Right cardiac atrium (tissue), 5 donors: ENCODE results near the gene PRRT2. TPM values are rescaled to one million over a fixed set of nuclear protein-coding genes. Genes with fewer than 3 reads are reported as not detected.

Experiments used
- ATAC-seq, 2 donors: fragments of 200-7000 bp; cut with Tn5 transposase; one replicate each; pipeline versions ENCODE4 v1.8.0 to v1.9.1; 2020; ENCODE audit warnings: moderate library complexity in 2 of 2, mild to moderate bottlenecking in 1 of 2
- DNase-seq, 3 donors: peaks; one replicate each; pipeline ENCODE4 v3.0.0-alpha.2; 2020
- H3K27ac ChIP-seq: one replicate; pipeline ENCODE4 v1.5.1; 2013; ENCODE audit warnings: mild to moderate bottlenecking, low read length, control low read depth, moderate library complexity
- H3K27me3 ChIP-seq: one replicate; pipeline ENCODE4 v1.6.1; 2013; ENCODE audit not compliant: control insufficient read depth, insufficient read depth
- H3K4me1 ChIP-seq: one replicate; pipeline ENCODE4 v1.6.1; 2013; ENCODE audit warnings: low read length; ENCODE audit not compliant: control insufficient read depth, insufficient read depth
- H3K4me3 ChIP-seq: one replicate; pipeline ENCODE4 v1.5.1; 2013; ENCODE audit warnings: low read length, control low read depth
- H3K9me3 ChIP-seq: one replicate; pipeline ENCODE4 v1.6.1; 2013; ENCODE audit warnings: low read length; ENCODE audit not compliant: control insufficient read depth
- WGBS: extraction: QIAGEN DNeasy Blood & Tissue Kit; methylation state at CpG from one replicate; pipeline ENCODE4 v1.1.7; 2013; 5-methylcytosine and 5-hydroxymethylcytosine counted together
- intact Hi-C, 4 donors: fragments of 100-400 bp; cut with DNase I; formaldehyde crosslinking; loops; one replicate each; pipeline versions ENCODE4 v1.11.0 to v1.14.0; 2022 to 2023
- polyA plus RNA-seq: library from polyadenylated mRNA; stranded (reverse); fragments of 200-250 nt; gene quantifications from one replicate; pipeline ENCODE4 v1.2.3, GENCODE V29; 2013
- total RNA-seq, 4 donors: library from RNA; stranded (reverse); fragmentation: NEBNext Ultra II Directional; extraction: Animal tissue kit (Norgen Biotek cat#: 25700); gene quantifications; one replicate each; pipeline ENCODE4 v1.2.1, GENCODE V29; 2021
- donor health status: healthy with polysubstance abuse.
- donor health status: DM: no; HTN: yes; CAD: no.
- donor health status: DM: no; HTN: no; CAD: no.
- donor health status: DM: no; HTN: yes; CAD: no; lungs with severe emphysema.
- donor health status: DM: yes; HTN: yes; CAD: no.

The PRRT2 gene
- total and polyA plus RNA-seq, 5 donors, result 2.5 to 5.0 (median 4.8) TPM

GRCh38 chr16:29814592-29814991 is 2.6 kb downstream of the PRRT2 start:
- Histone ChIP-seq H3K4me3 (no peak overlapping the region), H3K4me1 (peaks cover 2% of the 10 kb centered on the region), H3K27ac (no peak overlapping the region), H3K27me3 (no peaks in the 10 kb centered on the region), H3K9me3 (no peaks in the 10 kb centered on the region)
- DNase-seq (peak in 1 of 3 donors; percentile 54), ATAC-seq (no peak)
- intact Hi-C loops, result loop anchor here in 1 of 4 donors (10.0 kb wide), 1 partner anchor 180 kb away; the partner anchor contains the start of genes HIRIP3 and INO80E
- WGBS, result 61% methylated on average over 5 of the region's 5 CpGs

DNA sequence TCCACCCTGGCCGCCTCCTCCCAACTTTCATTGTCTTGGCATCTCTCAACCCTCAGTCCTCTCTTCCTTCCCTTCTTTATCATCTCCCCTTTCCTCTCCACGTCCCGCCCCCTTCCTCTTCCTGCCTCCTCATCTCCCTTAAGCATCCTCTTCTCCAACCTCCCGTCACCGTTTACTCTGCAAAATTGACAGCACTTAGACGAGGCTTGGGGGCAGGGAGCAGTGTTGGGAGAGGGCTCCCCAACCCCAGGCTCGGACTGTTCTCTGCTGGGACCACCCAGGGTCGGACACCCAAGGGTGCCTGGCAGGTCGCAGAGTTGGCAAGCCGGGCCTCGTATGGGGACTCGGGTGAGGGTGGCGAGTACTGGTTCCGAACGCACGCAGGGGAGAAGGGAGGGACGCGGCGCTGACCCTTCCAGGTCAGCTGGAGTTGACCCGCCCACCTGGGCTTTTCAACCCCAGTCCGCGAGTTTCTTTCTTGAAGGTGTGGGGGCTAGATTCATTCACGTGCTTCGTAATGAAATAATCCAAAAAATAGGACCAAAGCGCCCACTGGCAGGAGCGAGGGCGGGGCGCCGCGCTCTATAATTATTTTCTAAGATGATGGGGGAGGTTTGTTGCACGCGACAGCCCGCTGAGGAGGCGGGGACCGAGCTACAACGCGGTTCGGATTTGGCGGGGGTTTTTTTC is 3.2 kb downstream of the PRRT2 start:
- 2% methylated on average over 39 of the region's 39 CpGs for WGBS
- DNase-seq (peak; percentile 53 to 83 (median 80)), ATAC-seq (no peak)
- Histone ChIP-seq H3K4me3 (peak overlapping the region; percentile 42), H3K27me3 (no peaks in the 10 kb centered on the region), H3K4me1 (peaks cover 2% of the 10 kb centered on the region), H3K27ac (peak overlapping the region; percentile 16), H3K9me3 (no peaks in the 10 kb centered on the region)
- intact Hi-C loops, result loop anchor here in 1 of 4 donors (10.0 kb wide), 1 partner anchor 180 kb away; the partner anchor contains the start of genes HIRIP3 and INO80E

GRCh38 chr16:29815793-29816693 is 4.0 kb downstream of the PRRT2 start, which contains the start of gene PAGR1:
TSS of gene PAGR1 (plus strand) at chr16:29816152. CDS start at chr16:29816526, 374 bp downstream.
- Histone ChIP-seq H3K4me3 (peak within 1 kb of the TSS; percentile 62), H3K4me1 (peaks cover 2% of the 10 kb centered on the region), H3K27me3 (no peaks in the 10 kb centered on the region), H3K9me3 (no peaks in the 10 kb centered on the region), H3K27ac (peak within 1 kb of the TSS; percentile 98)
- ATAC-seq (peak; percentile 86 to 87), DNase-seq (peak; percentile 99)
- under 1% methylated on average over 70 of the region's 70 CpGs for WGBS
- intact Hi-C loops, result loop anchor here in 1 of 4 donors (10.0 kb wide), 1 partner anchor 179 kb away; the partner anchor contains the start of genes HIRIP3 and INO80E

DNA sequence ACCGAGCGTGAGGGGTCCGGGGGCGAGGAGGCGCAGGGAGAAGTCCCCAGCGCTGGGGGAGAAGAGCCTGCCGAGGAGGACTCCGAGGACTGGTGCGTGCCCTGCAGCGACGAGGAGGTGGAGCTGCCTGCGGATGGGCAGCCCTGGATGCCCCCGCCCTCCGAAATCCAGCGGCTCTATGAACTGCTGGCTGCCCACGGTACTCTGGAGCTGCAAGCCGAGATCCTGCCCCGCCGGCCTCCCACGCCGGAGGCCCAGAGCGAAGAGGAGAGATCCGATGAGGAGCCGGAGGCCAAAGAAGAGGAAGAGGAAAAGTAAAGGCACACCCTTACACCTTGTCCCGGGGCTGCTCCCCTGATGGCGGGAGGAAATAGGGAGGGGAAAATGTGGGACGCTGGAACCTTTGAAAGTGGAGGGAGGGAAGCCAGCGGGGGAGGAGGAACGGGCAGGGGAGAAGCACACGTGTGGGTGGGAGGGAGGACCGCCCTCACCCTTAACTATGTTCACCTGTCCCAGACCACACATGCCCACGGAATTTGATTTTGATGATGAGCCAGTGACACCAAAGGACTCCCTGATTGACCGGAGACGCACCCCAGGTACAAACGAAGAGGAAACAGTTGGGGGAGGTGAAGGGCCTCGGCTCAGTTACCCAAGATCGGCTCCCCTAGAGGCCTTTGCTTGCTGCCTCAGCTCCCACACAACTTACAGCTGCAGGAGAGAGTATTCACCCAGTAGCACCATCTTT is 4.9 kb downstream of the PRRT2 start:
- peak overlapping the region; percentile 98 for H3K27ac ChIP-seq
- no peaks in the 10 kb centered on the region for H3K9me3 ChIP-seq
- H3K4me1 ChIP-seq, result peaks cover 2% of the 10 kb centered on the region
- intact Hi-C loops, result loop anchor here in 1 of 4 donors (10.0 kb wide), 1 partner anchor 178 kb away; the partner anchor contains the start of genes HIRIP3 and INO80E
- H3K27me3 ChIP-seq, result no peaks in the 10 kb centered on the region
- DNase-seq (peak; percentile 76 to 89 (median 89)), ATAC-seq (peak; percentile 49 to 63)
- WGBS, result 4% methylated on average over 37 of the region's 37 CpGs
- peak overlapping the region; percentile 62 for H3K4me3 ChIP-seq

DNA sequence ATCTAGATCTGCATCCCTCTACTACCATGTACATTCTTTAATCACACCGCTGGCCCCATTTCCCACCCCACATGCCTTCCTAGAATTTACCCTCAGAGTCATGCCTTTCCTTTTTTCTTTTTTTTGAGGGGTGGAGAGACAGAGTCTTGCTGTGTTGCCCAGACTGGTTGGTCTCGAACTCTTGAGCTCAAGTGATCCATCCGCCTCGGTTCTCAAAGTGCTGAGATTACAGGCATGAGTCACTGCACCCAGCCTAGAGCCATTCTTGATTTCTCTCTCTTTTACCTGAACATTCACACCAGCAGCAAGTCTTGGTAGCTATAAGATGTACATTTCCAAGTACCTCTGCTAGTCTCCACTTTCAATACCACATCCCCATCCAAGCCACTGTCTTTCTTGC is 6.1 kb downstream of the PRRT2 start:
- no peak overlapping the region for H3K4me3 ChIP-seq
- no peak for ATAC-seq
- H3K9me3 ChIP-seq, result no peaks in the 10 kb centered on the region
- no peaks in the 10 kb centered on the region for H3K27me3 ChIP-seq
- no peak overlapping the region for H3K27ac ChIP-seq
- no peak for DNase-seq
- intact Hi-C loops, result loop anchor here in 1 of 4 donors (10.0 kb wide), 1 partner anchor 177 kb away; the partner anchor contains the start of genes HIRIP3 and INO80E
- H3K4me1 ChIP-seq, result peaks cover 5% of the 10 kb centered on the region
- WGBS, result 92% methylated on average over 4 of the region's 4 CpGs

DNA sequence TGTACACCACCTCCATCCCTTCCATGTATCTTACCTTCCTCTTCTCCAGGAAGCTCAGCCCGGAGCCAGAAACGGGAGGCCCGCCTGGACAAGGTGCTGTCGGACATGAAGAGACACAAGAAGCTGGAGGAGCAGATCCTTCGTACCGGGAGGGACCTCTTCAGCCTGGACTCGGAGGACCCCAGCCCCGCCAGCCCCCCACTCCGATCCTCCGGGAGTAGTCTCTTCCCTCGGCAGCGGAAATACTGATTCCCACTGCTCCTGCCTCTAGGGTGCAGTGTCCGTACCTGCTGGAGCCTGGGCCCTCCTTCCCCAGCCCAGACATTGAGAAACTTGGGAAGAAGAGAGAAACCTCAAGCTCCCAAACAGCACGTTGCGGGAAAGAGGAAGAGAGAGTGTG is 7.5 kb downstream of the PRRT2 start:
- no peak for DNase-seq
- intact Hi-C loops, result loop anchor here in 1 of 4 donors (10.0 kb wide), 1 partner anchor 175 kb away; the partner anchor contains the start of genes HIRIP3 and INO80E
- H3K9me3 ChIP-seq, result no peaks in the 10 kb centered on the region
- ATAC-seq, result no peak
- no peak overlapping the region for H3K27ac ChIP-seq
- WGBS, result 82% methylated on average over 15 of the region's 15 CpGs
- H3K4me3 ChIP-seq, result no peak overlapping the region
- no peaks in the 10 kb centered on the region for H3K27me3 ChIP-seq
- H3K4me1 ChIP-seq, result peaks cover 7% of the 10 kb centered on the region

- H3K9me3 ChIP-seq, result no peaks in the 10 kb centered on the region
- WGBS, result under 1% methylated on average over 4 of the region's 4 CpGs
- peak; percentile 44 to 52 for ATAC-seq
- intact Hi-C loops, result no loop called here
- H3K27ac ChIP-seq, result peak within 1 kb of the TSS; percentile 82
- H3K27me3 ChIP-seq, result no peaks in the 10 kb centered on the region
- H3K4me1 ChIP-seq, result peaks cover 11% of the 10 kb centered on the region
- DNase-seq, result peak; percentile 77 to 89 (median 86)
- H3K4me3 ChIP-seq, result peak within 1 kb of the TSS; percentile 81
Observed at GRCh38 chr16:29820271-29820701, 8.3 kb downstream of the PRRT2 start, which contains the start of gene MVP. TSS of gene MVP (plus strand) at chr16:29820462. CDS start at chr16:29830550, 10,088 bp downstream.

- H3K4me1 ChIP-seq, result peaks cover 14% of the 10 kb centered on the region
Observed at GRCh38 chr16:29820730-29821642, 9.0 kb downstream of the PRRT2 start.

DNA sequence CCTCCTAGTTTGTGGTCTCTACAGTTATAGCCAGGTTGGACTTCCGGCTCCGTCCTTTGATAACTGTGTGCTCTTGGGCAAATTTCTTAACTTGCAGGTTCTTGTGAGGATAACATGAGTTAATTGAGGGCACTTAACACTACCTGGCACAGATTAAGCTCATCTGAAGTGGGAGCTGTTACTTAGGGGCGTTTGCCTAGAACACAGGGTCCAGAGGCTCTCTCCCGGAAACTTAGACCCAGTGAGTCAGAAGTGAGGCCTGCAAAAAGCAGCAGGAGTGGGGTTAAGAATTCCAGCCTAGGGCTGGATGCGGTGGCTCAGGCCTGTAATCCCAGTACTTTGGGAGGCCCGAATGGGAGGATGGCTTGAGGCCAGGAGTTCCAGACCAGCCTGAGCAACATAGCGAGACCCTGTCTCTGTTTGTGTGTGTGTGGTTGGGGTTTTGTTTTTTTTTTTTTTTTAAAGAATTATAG is 9.7 kb downstream of the PRRT2 start:
- Histone ChIP-seq H3K27me3 (no peaks in the 10 kb centered on the region), H3K4me3 (peak overlapping the region; percentile 81), H3K4me1 (peaks cover 19% of the 10 kb centered on the region), H3K9me3 (no peaks in the 10 kb centered on the region), H3K27ac (peak overlapping the region; percentile 82)
- 51% methylated on average over 7 of the region's 7 CpGs for WGBS
- DNase-seq, result peak in 1 of 3 donors; percentile 59
- intact Hi-C loops, result no loop called here
- ATAC-seq, result peak in 1 of 2 donors; percentile 9

More at GRCh38 chr16:29820730-29821642, 9.0 kb downstream of the PRRT2 start:
- WGBS, result 30% methylated on average over 11 of the region's 11 CpGs
- DNase-seq, result peak; percentile 66 to 85 (median 74)
- peak; percentile 18 to 19 for ATAC-seq
- Histone ChIP-seq H3K27me3 (no peaks in the 10 kb centered on the region), H3K9me3 (no peaks in the 10 kb centered on the region), H3K4me3 (peak overlapping the region; percentile 81), H3K27ac (peak overlapping the region; percentile 82)
- intact Hi-C loops, result no loop called here
